Umbilical cord (tissue), 2 donors: ENCODE results near the gene RDH14. TPM values are rescaled to one million over a fixed set of nuclear protein-coding genes. Genes with fewer than 3 reads are reported as not detected.
A peak's percentile ranks its signal among the peaks of the same experiment; 100 is the strongest.

Experiments used
- DNase-seq: peaks from one replicate; pipeline ENCODE4 v3.0.0-alpha.2; 2015; ENCODE audit warnings: low spot score
- total RNA-seq: library from RNA; depleted of rRNA; stranded (reverse); fragments of >200 nt; gene quantifications from one replicate; pipeline ENCODE4 v1.2.3, GENCODE V29; 2014; ENCODE audit warnings: low replicate concordance; ENCODE audit not compliant: insufficient read depth

Gene RDH14
- total RNA-seq = 50.1 TPM

- peak; percentile 97 for DNase-seq
These were observed at the start of gene RDH14 for GRCh38 chr2:18560031-18560796. RDH14 (minus strand) TSS chr2:18560653; CDS start chr2:18560572, 81 bp downstream.

- DNase-seq = peak; percentile 41
These were observed 49.6 kb upstream of the RDH14 start for GRCh38 chr2:18610090-18610489.

GRCh38 chr2:18605115-18605514, 44.7 kb upstream of the RDH14 start:
- DNase-seq = no peak

GRCh38 chr2:18604531-18604885, 44.1 kb upstream of the RDH14 start:
- DNase-seq = no peak

GRCh38 chr2:18603854-18604530, 43.5 kb upstream of the RDH14 start:
- DNase-seq = peak; percentile 67

- DNase-seq = no peak
These were observed 41.8 kb upstream of the RDH14 start for GRCh38 chr2:18602298-18602697.

GRCh38 chr2:18600255-18600613, 39.8 kb upstream of the RDH14 start:
- DNase-seq = no peak

- no peak for DNase-seq
These were observed 39.2 kb upstream of the RDH14 start for GRCh38 chr2:18599509-18600254.

GRCh38 chr2:18598848-18599484, 38.5 kb upstream of the RDH14 start:
- DNase-seq = no peak

GRCh38 chr2:18597618-18598017, 37.2 kb upstream of the RDH14 start:
- no peak for DNase-seq

- DNase-seq = no peak
These were observed 36.5 kb upstream of the RDH14 start for GRCh38 chr2:18596993-18597392.

GRCh38 chr2:18593496-18593895, 33.0 kb upstream of the RDH14 start:
- no peak for DNase-seq

GRCh38 chr2:18592372-18592771, 31.9 kb upstream of the RDH14 start:
- no peak for DNase-seq

- DNase-seq = no peak
These were observed 28.9 kb upstream of the RDH14 start, which contains the start of gene NT5C1B for GRCh38 chr2:18589354-18589753. NT5C1B (minus strand) TSS chr2:18589569; CDS start chr2:18589468, 101 bp downstream.

- no peak for DNase-seq
These were observed 28.3 kb upstream of the RDH14 start for GRCh38 chr2:18588802-18589201.

- DNase-seq = no peak
These were observed 27.6 kb upstream of the RDH14 start for GRCh38 chr2:18588049-18588448.

GRCh38 chr2:18585526-18585925, 25.1 kb upstream of the RDH14 start:
- DNase-seq = no peak

GRCh38 chr2:18584608-18584954, 24.1 kb upstream of the RDH14 start:
- no peak for DNase-seq

- DNase-seq = no peak
These were observed 23.6 kb upstream of the RDH14 start for GRCh38 chr2:18583905-18584607.

- no peak for DNase-seq
These were observed 20.2 kb upstream of the RDH14 start for GRCh38 chr2:18580606-18581005.

- no peak for DNase-seq
These were observed 17.6 kb upstream of the RDH14 start for GRCh38 chr2:18578033-18578432.
